T-cell (primary cell): ENCODE measurements around the gene ADCY6. TPM values are rescaled to one million over a fixed set of nuclear protein-coding genes. Genes with fewer than 3 reads are reported as not detected.

Experiments
- ATAC-seq, 4 experiments: fragments of 200-7000 bp in 3 of 4; fragments of 150-1000 bp in 1 of 4; cut with Tn5 transposase; replicated peaks in 1 of 4; 1 replicate in 3 of 4; 2 replicates in 1 of 4; pipeline ENCODE4 v1.10.0; 2021; ENCODE audit warnings: moderate library complexity in 3 of 4, mild to moderate bottlenecking in 2 of 4, moderate number of reproducible peaks in 1 of 4
- CTCF ChIA-PET, 2 donors: fragments of 300-600 bp; sonication (Branson Sonifier 250); formaldehyde crosslinking; loops; one replicate each; lab custom pipeline; 2022; ENCODE audit warnings: antibody characterized with exemption in 2 of 2; lab: Charles Lee
- POLR2A ChIA-PET, 2 donors: fragments of 300-600 bp; sonication (Branson Sonifier 250); formaldehyde crosslinking; loops; one replicate each; lab custom pipeline; 2022; ENCODE audit warnings: antibody characterized with exemption in 2 of 2; lab: Charles Lee
- DNase-seq, 35 experiments: peaks; one replicate each; pipeline versions ENCODE4 v3.0.0 to v3.0.0-alpha.2; 2013 to 2023
- H3K27ac ChIP-seq: one replicate; pipeline ENCODE4 v1.5.1; 2013; ENCODE audit warnings: low read length
- H3K27me3 ChIP-seq, 2 experiments: replicated peaks in 1 of 2; 1 replicate in 1 of 2; 2 replicates in 1 of 2; pipeline versions ENCODE4 v1.6.1 to v1.7.0; 2013; ENCODE audit warnings: low read length in 1 of 2, mixed read lengths in 1 of 2; ENCODE audit not compliant: control insufficient read depth in 2 of 2, insufficient read depth in 2 of 2; ENCODE audit errors: extremely low read depth in 1 of 2
- H3K36me3 ChIP-seq, 2 donors: 1 replicate in 1 of 2; 2 replicates in 1 of 2; pipeline versions ENCODE4 v1.6.1 to v1.7.0; 2013; ENCODE audit warnings: low read length in 1 of 2; ENCODE audit not compliant: control insufficient read depth in 2 of 2, insufficient read depth in 1 of 2; ENCODE audit errors: extremely low read depth in 1 of 2
- H3K4me1 ChIP-seq, 2 experiments: 1 replicate in 1 of 2; 2 replicates in 1 of 2; pipeline versions ENCODE4 v1.6.1 to v1.7.0; 2013; ENCODE audit warnings: low read length in 2 of 2, mixed read lengths in 1 of 2; ENCODE audit not compliant: insufficient read depth in 2 of 2, control insufficient read depth in 1 of 2; ENCODE audit errors: extremely low read depth in 1 of 2
- H3K4me3 ChIP-seq, 2 donors: 1 replicate in 1 of 2; 2 replicates in 1 of 2; pipeline versions ENCODE4 v1.5.1 to v1.7.0; 2013; ENCODE audit warnings: mild to moderate bottlenecking in 2 of 2, low read length in 1 of 2, moderate library complexity in 1 of 2; ENCODE audit not compliant: control insufficient read depth in 1 of 2; ENCODE audit errors: extremely low read depth in 1 of 2
- H3K9me3 ChIP-seq: 2 replicates; pipeline ENCODE4 v1.7.0; 2013
- H3K27ac Mint-ChIP-seq, 2 donors: one replicate each; pipeline ENCODE4 v1.8.0; 2020 to 2021; ENCODE audit warnings: mild to moderate bottlenecking in 2 of 2, mixed read lengths in 2 of 2
- H3K27me3 Mint-ChIP-seq, 2 donors: one replicate each; pipeline ENCODE4 v1.8.0; 2021 to 2022; ENCODE audit warnings: mixed read lengths in 2 of 2
- H3K36me3 Mint-ChIP-seq: one replicate; pipeline ENCODE4 v1.8.0; 2021; ENCODE audit warnings: mixed read lengths
- H3K4me1 Mint-ChIP-seq, 3 donors: one replicate each; pipeline ENCODE4 v1.8.0; 2020 to 2022; ENCODE audit warnings: mixed read lengths in 3 of 3, mild to moderate bottlenecking in 1 of 3
- H3K4me3 Mint-ChIP-seq, 3 donors: one replicate each; pipeline ENCODE4 v1.8.0; 2020 to 2022; ENCODE audit warnings: mild to moderate bottlenecking in 3 of 3, mixed read lengths in 3 of 3, moderate library complexity in 3 of 3
- H3K9me3 Mint-ChIP-seq, 3 donors: one replicate each; pipeline ENCODE4 v1.8.0; 2020 to 2022; ENCODE audit warnings: mixed read lengths in 3 of 3
- WGBS: methylation state at CpG from one replicate; pipeline ENCODE4 v1.1.5; 2013; ENCODE audit warnings: missing lambda C conversion rate; ENCODE audit not compliant: insufficient coverage; 5-methylcytosine and 5-hydroxymethylcytosine counted together
- total RNA-seq, 35 experiments: library from RNA in 6 of 35; stranded (reverse) in 6 of 35; fragments of 120-200 nt in 1 of 35; gene quantifications; one replicate each; pipeline versions ENCODE4 v1.2.1 to v1.2.4 and lab custom pipeline; 2013 to 2026

The ADCY6 gene
- total RNA-seq, 5 donors from 2014 or later (not counting 1 experiment from before 2014, with no cell fraction given): 0.10 to 0.76 (median 0.66) TPM; not detected in 1

DNA sequence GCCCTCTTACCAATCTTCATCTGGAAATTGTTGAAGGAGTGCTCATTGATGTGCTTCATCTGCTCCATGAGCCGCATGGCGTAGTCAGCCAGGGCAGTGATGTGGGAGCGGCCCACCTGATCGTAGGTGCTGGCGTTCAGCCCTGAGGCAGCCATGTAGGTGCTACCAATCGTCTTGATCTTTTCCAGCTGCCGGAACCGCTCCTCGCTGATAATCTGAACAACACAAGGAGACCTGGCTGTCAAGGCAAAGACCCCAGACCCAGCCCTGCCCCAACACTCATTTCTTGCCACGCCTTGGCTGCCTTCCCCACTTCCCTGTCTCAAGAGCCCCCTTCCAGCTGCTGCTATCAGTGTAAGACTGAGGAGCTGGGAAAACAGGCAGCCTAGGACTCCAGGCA lies 18.1 kb downstream of the ADCY6 start:
- CTCF ChIA-PET: no interaction called here
- POLR2A ChIA-PET: no interaction called here

DNA sequence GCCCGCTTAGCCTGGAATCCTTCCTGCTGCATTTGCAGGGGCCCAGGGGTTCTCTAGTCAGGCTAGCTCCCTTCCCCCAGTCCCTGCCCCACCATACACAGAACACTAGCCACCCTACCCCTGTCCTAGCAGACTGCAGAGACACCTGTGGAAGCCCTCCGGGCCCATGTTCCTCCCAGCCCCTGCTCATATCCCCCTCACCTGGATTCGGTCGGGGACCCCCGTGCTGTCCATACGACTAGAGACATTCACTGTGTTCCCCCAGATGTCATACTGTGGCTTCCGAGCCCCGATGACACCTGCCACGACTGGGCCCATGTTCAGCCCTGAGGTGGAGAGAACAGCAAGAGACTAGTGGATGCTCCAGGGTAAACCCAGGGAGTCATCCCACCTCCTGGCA lies 20.2 kb downstream of the ADCY6 start:
- CTCF ChIA-PET: interaction anchor here (1.0 to 1.6 kb wide), 2 partner anchors 16 to 26 kb away, joined by 4 to 5 read pairs; no protein-coding TSS in a partner anchor
- Histone ChIP-seq H3K4me3 (no peak overlapping the region), H3K36me3 (no peaks in the 10 kb centered on the region), H3K4me1 (peaks cover 0 to 7% of the 10 kb centered on the region in 2 experiments), H3K27me3 (peaks cover 0 to 16% of the 10 kb centered on the region in 2 experiments), H3K27ac (no peak overlapping the region), H3K9me3 (no peaks in the 10 kb centered on the region)
- ATAC-seq (no peak), DNase-seq (no peak)
- H3K4me3 Mint-ChIP-seq: no peak overlapping the region
- peaks cover 7 to 15% (median 7%) of the 10 kb centered on the region in 3 donors for H3K4me1 Mint-ChIP-seq
- H3K9me3 Mint-ChIP-seq: no peaks in the 10 kb centered on the region
- H3K36me3 Mint-ChIP-seq: no peaks in the 10 kb centered on the region
- H3K27me3 Mint-ChIP-seq: peaks cover 0 to 10% of the 10 kb centered on the region in 2 donors
- POLR2A ChIA-PET: interaction anchor here in 1 of 2 donors (0.7 kb wide), 1 partner anchor 113 kb away, joined by 4 read pairs; no protein-coding TSS in a partner anchor
- no peak overlapping the region for H3K27ac Mint-ChIP-seq
- 85% methylated on average over 8 of the region's 9 CpGs for WGBS

More for the DNA sequence above, 18.1 kb downstream of the ADCY6 start:
- Histone ChIP-seq H3K27ac (no peak overlapping the region), H3K27me3 (peaks cover 0 to 19% of the 10 kb centered on the region in 2 experiments), H3K4me3 (no peak overlapping the region), H3K9me3 (no peaks in the 10 kb centered on the region), H3K4me1 (peaks cover 0 to 5% of the 10 kb centered on the region in 2 experiments), H3K36me3 (no peaks in the 10 kb centered on the region)
- H3K4me1 Mint-ChIP-seq: peaks cover 2 to 9% (median 4%) of the 10 kb centered on the region in 3 donors
- no peak for ATAC-seq
- H3K9me3 Mint-ChIP-seq: no peaks in the 10 kb centered on the region
- H3K27me3 Mint-ChIP-seq: no peaks in the 10 kb centered on the region
- H3K36me3 Mint-ChIP-seq: no peaks in the 10 kb centered on the region
- 84% methylated on average over 10 of the region's 10 CpGs for WGBS
- no peak overlapping the region for H3K27ac Mint-ChIP-seq
- no peak overlapping the region for H3K4me3 Mint-ChIP-seq
- DNase-seq: no peak

DNA sequence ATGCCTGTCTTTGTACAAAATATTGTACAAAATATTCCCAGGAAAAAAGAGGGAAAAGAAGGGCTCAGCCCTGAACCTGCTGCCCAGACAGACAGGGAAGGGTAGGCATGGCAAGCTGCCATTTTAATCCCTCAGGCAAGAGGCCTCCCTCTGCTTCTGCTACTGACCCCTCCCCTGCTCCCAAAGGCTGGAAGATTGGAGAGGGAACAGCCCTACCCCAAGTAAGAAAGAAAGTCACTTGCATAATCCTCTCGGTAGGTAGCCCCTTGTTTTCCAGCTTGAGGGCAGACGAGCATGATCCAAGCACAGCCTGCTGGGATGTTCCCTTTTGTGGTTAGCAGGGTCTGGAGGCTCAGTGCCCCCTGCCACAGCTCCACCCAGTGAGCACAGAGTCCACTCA lies 20.7 kb downstream of the ADCY6 start:
- H3K9me3 Mint-ChIP-seq: no peaks in the 10 kb centered on the region
- CTCF ChIA-PET: interaction anchor here in 1 of 2 donors (0.5 kb wide), 1 partner anchor 15 kb away, joined by 4 read pairs; no protein-coding TSS in a partner anchor
- no peak overlapping the region for H3K4me3 Mint-ChIP-seq
- peaks cover 0 to 10% of the 10 kb centered on the region in 2 donors for H3K27me3 Mint-ChIP-seq
- WGBS: 80% methylated on average over 1 of the region's 2 CpGs
- H3K36me3 ChIP-seq: no peaks in the 10 kb centered on the region
- no peak for ATAC-seq
- POLR2A ChIA-PET: no interaction called here
- no peak overlapping the region for H3K27ac Mint-ChIP-seq
- H3K4me1 Mint-ChIP-seq: peaks cover 7 to 15% (median 7%) of the 10 kb centered on the region in 3 donors
- H3K9me3 ChIP-seq: no peaks in the 10 kb centered on the region
- no peaks in the 10 kb centered on the region for H3K36me3 Mint-ChIP-seq
- H3K27me3 ChIP-seq: peaks cover 0 to 17% of the 10 kb centered on the region in 2 experiments
- H3K4me3 ChIP-seq: no peak overlapping the region
- H3K4me1 ChIP-seq: peaks cover 0 to 7% of the 10 kb centered on the region in 2 experiments
- no peak overlapping the region for H3K27ac ChIP-seq
- DNase-seq: no peak

DNA sequence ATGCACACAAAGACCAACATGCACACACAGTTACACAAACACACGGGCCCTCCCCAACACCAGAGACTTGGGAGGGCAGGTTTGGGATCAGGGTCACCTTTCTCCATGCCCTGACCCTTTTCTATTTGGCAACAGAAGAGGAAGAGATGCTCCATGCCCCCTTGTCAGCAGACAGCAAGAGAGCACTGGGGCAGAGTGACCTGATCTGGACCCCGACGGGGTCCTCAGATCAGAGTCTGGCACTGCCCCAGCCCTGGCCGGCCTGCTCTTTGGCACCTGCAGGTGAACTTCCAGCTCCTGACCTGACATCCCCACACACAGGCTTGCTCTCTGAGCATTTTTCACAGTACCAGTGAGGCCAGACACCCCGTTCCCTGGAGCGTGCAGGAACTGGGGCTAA lies 21.4 kb downstream of the ADCY6 start:
- Histone ChIP-seq H3K9me3 (no peaks in the 10 kb centered on the region), H3K36me3 (no peaks in the 10 kb centered on the region), H3K4me3 (no peak overlapping the region), H3K27me3 (peaks cover 0 to 17% of the 10 kb centered on the region in 2 experiments), H3K4me1 (peaks cover 0 to 7% of the 10 kb centered on the region in 2 experiments), H3K27ac (no peak overlapping the region)
- Mint-ChIP-seq H3K4me3 (no peak overlapping the region), H3K27me3 (peaks cover 0 to 10% of the 10 kb centered on the region in 2 donors), H3K36me3 (no peaks in the 10 kb centered on the region), H3K4me1 (peaks cover 7 to 15% (median 7%) of the 10 kb centered on the region in 3 donors), H3K27ac (no peak overlapping the region), H3K9me3 (no peaks in the 10 kb centered on the region)
- ChIA-PET POLR2A (no interaction called here), CTCF (no interaction called here)
- WGBS: 88% methylated on average over 5 of the region's 6 CpGs
- DNase-seq (no peak), ATAC-seq (no peak)

- ATAC-seq (no peak), DNase-seq (no peak)
- CTCF ChIA-PET: no interaction called here
- Mint-ChIP-seq H3K4me1 (peaks cover 7 to 15% (median 7%) of the 10 kb centered on the region in 3 donors), H3K27me3 (peaks cover 0 to 10% of the 10 kb centered on the region in 2 donors), H3K36me3 (no peaks in the 10 kb centered on the region), H3K27ac (no peak overlapping the region), H3K4me3 (no peak overlapping the region), H3K9me3 (no peaks in the 10 kb centered on the region)
- WGBS: 70% methylated on average over 4 of the region's 4 CpGs
- no peak overlapping the region for H3K4me3 ChIP-seq
- no peaks in the 10 kb centered on the region for H3K36me3 ChIP-seq
- H3K27me3 ChIP-seq: peaks cover 0 to 17% of the 10 kb centered on the region in 2 experiments
- no peak overlapping the region for H3K27ac ChIP-seq
- H3K4me1 ChIP-seq: peaks cover 0 to 7% of the 10 kb centered on the region in 2 experiments
- H3K9me3 ChIP-seq: no peaks in the 10 kb centered on the region
- POLR2A ChIA-PET: no interaction called here
These were observed 21.8 kb downstream of the ADCY6 start for GRCh38 chr12:48767047-48767446.

GRCh38 chr12:48765753-48766162 lies 23.1 kb downstream of the ADCY6 start:
- Histone ChIP-seq H3K27me3 (peaks cover 0 to 11% of the 10 kb centered on the region in 2 experiments), H3K27ac (no peak overlapping the region), H3K4me1 (peaks cover 0 to 7% of the 10 kb centered on the region in 2 experiments), H3K9me3 (no peaks in the 10 kb centered on the region), H3K36me3 (no peaks in the 10 kb centered on the region), H3K4me3 (no peak overlapping the region)
- H3K9me3 Mint-ChIP-seq: no peaks in the 10 kb centered on the region
- DNase-seq (peak in 2 of 35 experiments; percentile 3 to 13), ATAC-seq (no peak)
- WGBS: 30% methylated on average over 2 of the region's 5 CpGs
- peaks cover 7 to 15% (median 7%) of the 10 kb centered on the region in 3 donors for H3K4me1 Mint-ChIP-seq
- H3K27ac Mint-ChIP-seq: no peak overlapping the region
- CTCF ChIA-PET: no interaction called here
- H3K36me3 Mint-ChIP-seq: no peaks in the 10 kb centered on the region
- H3K4me3 Mint-ChIP-seq: no peak overlapping the region
- H3K27me3 Mint-ChIP-seq: peaks cover 0 to 10% of the 10 kb centered on the region in 2 donors
- POLR2A ChIA-PET: no interaction called here
